Transverse colon (tissue), 4 donors: Measurements from ENCODE around the gene CDH13. TPM values are rescaled to one million over a fixed set of nuclear protein-coding genes. Genes with fewer than 3 reads are reported as not detected.

Experiments
- DNase-seq: peaks from one replicate; pipeline ENCODE4 v3.0.0-alpha.2; 2019
- H3K27ac ChIP-seq, 4 donors: fragments of 200-600 bp; sonication (generic); 2 replicates each; pipeline ENCODE4 v1.5.1; 2016 to 2018; ENCODE audit warnings: inconsistent platforms in 4 of 4
- H3K27me3 ChIP-seq: fragments of 200-600 bp; sonication (generic); 2 replicates; pipeline ENCODE4 v1.5.1; 2017; ENCODE audit warnings: inconsistent platforms
- H3K36me3 ChIP-seq, 4 donors: fragments of 200-600 bp; sonication (generic); 2 replicates each; pipeline ENCODE4 v1.5.1; 2017 to 2019; ENCODE audit warnings: inconsistent platforms in 4 of 4
- H3K4me1 ChIP-seq, 4 donors: fragments of 200-600 bp; sonication (generic); 2 replicates each; pipeline ENCODE4 v1.5.1; 2017 to 2020; ENCODE audit warnings: inconsistent platforms in 4 of 4
- H3K4me3 ChIP-seq, 4 donors: fragments of 200-600 bp; sonication (generic); 1 replicate in 1 of 4; 2 replicates in 3 of 4; pipeline versions ENCODE4 v1.5.1 to v1.6.1; 2017 to 2019; ENCODE audit warnings: inconsistent platforms in 4 of 4
- H3K9me3 ChIP-seq, 2 donors: fragments of 200-600 bp; sonication (generic); 2 replicates each; pipeline ENCODE4 v1.5.1; 2017 to 2019; ENCODE audit warnings: inconsistent platforms in 2 of 2
- CTCF ChIP-seq, 5 experiments: fragments of 200-600 bp in 3 of 5; fragments of 450-650 bp in 2 of 5; sonication (generic) in 3 of 5; IDR thresholded peaks; 1 replicate in 2 of 5; 2 replicates in 3 of 5; pipeline ENCODE4 v1.5.1; 2016 to 2017; ENCODE audit warnings: antibody characterized with exemption in 5 of 5, inconsistent platforms in 3 of 5, mild to moderate bottlenecking in 2 of 5, moderate library complexity in 1 of 5
- EP300 ChIP-seq: sonication (generic); formaldehyde crosslinking; IDR thresholded peaks from one replicate; pipeline ENCODE4 v1.6.1; 2017; ENCODE audit warnings: antibody characterized with exemption, low read depth
- POLR2A ChIP-seq: fragments of 450-650 bp; IDR thresholded peaks from one replicate; pipeline ENCODE4 v1.6.1; 2016; ENCODE audit warnings: antibody characterized with exemption, mild to moderate bottlenecking, moderate library complexity
- POLR2AphosphoS5 ChIP-seq, 3 donors: sonication (generic); formaldehyde crosslinking; IDR thresholded peaks; one replicate each; pipeline ENCODE4 v1.6.1; 2016; ENCODE audit warnings: antibody characterized with exemption in 3 of 3
- WGBS, 2 donors: methylation state at CpG; one replicate each; pipeline ENCODE4 v1.1.5; 2018; ENCODE audit warnings: low coverage in 1 of 2; 5-methylcytosine and 5-hydroxymethylcytosine counted together
- in situ Hi-C, 4 donors: fragments of 200-750 bp; cut with MboI; loops; one replicate each; pipeline versions ENCODE4 v1.15.0 to v1.15.1; 2017; ENCODE audit warnings: low sequenced_read_pairs in 3 of 4, low pct_ligation_motif_present in 1 of 4, low pct_unique_long_range_greater_than_20kb in 1 of 4
- intact Hi-C: fragments of 100-400 bp; cut with DNase I; formaldehyde crosslinking; loops from one replicate; pipeline ENCODE4 v1.15.1; 2023; ENCODE audit warnings: low total_unique reads
- total RNA-seq, 4 donors: library from RNA; depleted of rRNA; stranded (reverse); fragments of >200 nt; gene quantifications; one replicate each; pipeline ENCODE4 v1.1.0, GENCODE V29; 2016

The CDH13 gene
- total RNA-seq, 4 donors from 2014 or later, result 3.8 to 28.1 (median 5.8) TPM

GRCh38 chr16:83110269-83110668 lies 483.5 kb downstream of the CDH13 start:
- no peaks in the 10 kb centered on the region for H3K36me3 ChIP-seq
- no peaks in the 10 kb centered on the region for H3K9me3 ChIP-seq
- no peak overlapping the region for H3K4me3 ChIP-seq
- intact Hi-C loops (no loop called here), in situ Hi-C loops (no loop called here)
- no peaks in the 10 kb centered on the region for H3K4me1 ChIP-seq
- H3K27me3 ChIP-seq, result no peaks in the 10 kb centered on the region
- H3K27ac ChIP-seq, result no peak overlapping the region
- 71 to 83% methylated on average over 1 to 5 of the region's 5 CpGs for WGBS, 2 donors
- DNase-seq, result no peak
- TF ChIP-seq POLR2A (no peak), CTCF (IDR thresholded peaks at IDR 0.05) (no peak), POLR2AphosphoS5 (IDR thresholded peaks at IDR 0.05) (no peak), EP300 (no peak)

- peak; percentile 19 to 33 (median 20) for TF ChIP-seq CTCF (IDR thresholded peaks at IDR 0.05)
- TF ChIP-seq POLR2A, result no peak
- Histone ChIP-seq H3K9me3 (no peaks in the 10 kb centered on the region), H3K27me3 (no peaks in the 10 kb centered on the region), H3K36me3 (no peaks in the 10 kb centered on the region), H3K27ac (no peak overlapping the region), H3K4me3 (no peak overlapping the region), H3K4me1 (peaks cover 0 to 5% (median 0%) of the 10 kb centered on the region in 4 donors)
- in situ Hi-C loops (no loop called here), intact Hi-C loops (no loop called here)
- 41 to 80% methylated on average over 1 to 7 of the region's 7 CpGs for WGBS, 2 donors
- no peak for DNase-seq
Observed at GRCh38 chr16:83113317-83113716, 486.5 kb downstream of the CDH13 start.

GRCh38 chr16:83113811-83114210 lies 487.0 kb downstream of the CDH13 start:
- H3K27me3 ChIP-seq, result no peaks in the 10 kb centered on the region
- no peak overlapping the region for H3K4me3 ChIP-seq
- no peak overlapping the region for H3K27ac ChIP-seq
- no peaks in the 10 kb centered on the region for H3K9me3 ChIP-seq
- DNase-seq, result no peak
- TF ChIP-seq CTCF (IDR thresholded peaks at IDR 0.05), result no peak
- TF ChIP-seq POLR2A, result no peak
- no peak for TF ChIP-seq EP300
- no peak for TF ChIP-seq POLR2AphosphoS5 (IDR thresholded peaks at IDR 0.05)
- peaks cover 0 to 5% (median 0%) of the 10 kb centered on the region in 4 donors for H3K4me1 ChIP-seq
- whole genome bisulfite sequencing, 2 donors, result 73 to 85% methylated on average over 3 to 6 of the region's 6 CpGs
- intact Hi-C loops, result no loop called here
- in situ Hi-C loops, result no loop called here
- H3K36me3 ChIP-seq, result no peaks in the 10 kb centered on the region

- no peak overlapping the region for H3K4me3 ChIP-seq
- H3K27ac ChIP-seq, result no peak overlapping the region
- in situ Hi-C loops (no loop called here), intact Hi-C loops (no loop called here)
- 46 to 60% methylated on average over 8 to 10 of the region's 10 CpGs for WGBS, 2 donors
- H3K27me3 ChIP-seq, result no peaks in the 10 kb centered on the region
- TF ChIP-seq CTCF (IDR thresholded peaks at IDR 0.05) (no peak), POLR2A (no peak), POLR2AphosphoS5 (IDR thresholded peaks at IDR 0.05) (no peak), EP300 (no peak)
- H3K36me3 ChIP-seq, result no peaks in the 10 kb centered on the region
- peaks cover 0 to 5% (median 0%) of the 10 kb centered on the region in 4 donors for H3K4me1 ChIP-seq
- DNase-seq, result no peak
- H3K9me3 ChIP-seq, result no peaks in the 10 kb centered on the region
Observed at GRCh38 chr16:83115491-83116232, 488.9 kb downstream of the CDH13 start.
